Prostate gland (tissue), 2 donors: Measurements from ENCODE around the gene LEKR1. TPM values are rescaled to one million over a fixed set of nuclear protein-coding genes. Genes with fewer than 3 reads are reported as not detected.
A peak's percentile ranks its signal among the peaks of the same experiment; 100 is the strongest.

Experiments
- DNase-seq: peaks from one replicate; pipeline ENCODE4 v3.0.0-alpha.2; 2019; ENCODE audit warnings: low spot score
- H3K27ac ChIP-seq, 2 donors: fragments of 200-600 bp; sonication (generic); 2 replicates each; pipeline ENCODE4 v1.5.1; 2017 to 2019
- H3K27me3 ChIP-seq: fragments of 200-600 bp; sonication (generic); replicated peaks from 2 replicates; pipeline ENCODE4 v1.5.1; 2019; ENCODE audit not compliant: insufficient read depth
- H3K36me3 ChIP-seq, 2 donors: fragments of 200-600 bp; sonication (generic); 1 replicate in 1 of 2; 2 replicates in 1 of 2; pipeline versions ENCODE4 v1.5.1 to v1.8.1; 2017 to 2019
- H3K4me1 ChIP-seq: fragments of 200-600 bp; sonication (generic); replicated peaks from 2 replicates; pipeline ENCODE4 v1.5.1; 2019
- H3K4me3 ChIP-seq, 2 donors: fragments of 200-600 bp; sonication (generic); 2 replicates each; pipeline ENCODE4 v1.5.1; 2017 to 2019
- H3K9me3 ChIP-seq: fragments of 200-600 bp; sonication (generic); 2 replicates; pipeline ENCODE4 v1.5.1; 2017
- CTCF ChIP-seq, 4 experiments: fragments of 200-600 bp in 2 of 4; fragments of 450-650 bp in 2 of 4; sonication (generic) in 2 of 4; IDR thresholded peaks; 1 replicate in 3 of 4; 2 replicates in 1 of 4; pipeline ENCODE4 v1.5.1; 2016 to 2019; ENCODE audit warnings: antibody characterized with exemption in 4 of 4, mild to moderate bottlenecking in 2 of 4, moderate library complexity in 2 of 4
- POLR2A ChIP-seq: fragments of 450-650 bp; IDR thresholded peaks from one replicate; pipeline ENCODE4 v1.6.1; 2016; ENCODE audit warnings: antibody characterized with exemption, mild to moderate bottlenecking
- POLR2AphosphoS5 ChIP-seq: sonication (generic); formaldehyde crosslinking; IDR thresholded peaks from one replicate; pipeline ENCODE4 v1.6.1; 2017; ENCODE audit warnings: antibody characterized with exemption
- WGBS: methylation state at CpG from one replicate; pipeline ENCODE4 v1.1.5; 2018; 5-methylcytosine and 5-hydroxymethylcytosine counted together
- intact Hi-C: fragments of 100-400 bp; cut with DNase I; formaldehyde crosslinking; loops from one replicate; pipeline ENCODE4 v1.14.2; 2022
- total RNA-seq, 2 donors: library from RNA; depleted of rRNA; stranded (reverse); fragments of >200 nt; gene quantifications; one replicate each; pipeline ENCODE4 v1.1.0, GENCODE V29; 2016

Gene LEKR1
- total RNA-seq, 2 donors from 2014 or later = 2.2 to 4.4 TPM

GRCh38 chr3:156817646-156818272 is 8.4 kb upstream of the LEKR1 start:
- Histone ChIP-seq H3K27me3 (no peaks in the 10 kb centered on the region), H3K9me3 (no peaks in the 10 kb centered on the region), H3K4me1 (peaks cover 3% of the 10 kb centered on the region), H3K36me3 (no peaks in the 10 kb centered on the region), H3K4me3 (peak overlapping the region; percentile 51 to 57), H3K27ac (peak overlapping the region; percentile 79 to 80)
- 46% methylated on average over 5 of the region's 5 CpGs for WGBS
- TF ChIP-seq POLR2A = no peak
- no peak for TF ChIP-seq POLR2AphosphoS5
- no peak for TF ChIP-seq CTCF (IDR thresholded peaks at IDR 0.05)
- no peak for DNase-seq
- intact Hi-C loops = loop anchor here (2.0 to 10.0 kb wide), 2 partner anchors 143 to 283 kb away; partner anchors contain the start of gene TIPARP

- H3K4me3 ChIP-seq = no peak overlapping the region
- H3K36me3 ChIP-seq = no peaks in the 10 kb centered on the region
- H3K4me1 ChIP-seq = peaks cover 3% of the 10 kb centered on the region
- no peaks in the 10 kb centered on the region for H3K9me3 ChIP-seq
- peak overlapping the region in 1 of 2 donors; percentile 79 for H3K27ac ChIP-seq
- H3K27me3 ChIP-seq = no peaks in the 10 kb centered on the region
- intact Hi-C loops = loop anchor here (10.0 kb wide), 1 partner anchor 283 kb away; no protein-coding TSS in a partner anchor
- WGBS = 96% methylated on average over 2 of the region's 2 CpGs
- TF ChIP-seq CTCF (IDR thresholded peaks at IDR 0.05) (no peak), POLR2A (no peak), POLR2AphosphoS5 (no peak)
- DNase-seq = no peak
Observed at GRCh38 chr3:156818273-156818651, 7.9 kb upstream of the LEKR1 start.

DNA sequence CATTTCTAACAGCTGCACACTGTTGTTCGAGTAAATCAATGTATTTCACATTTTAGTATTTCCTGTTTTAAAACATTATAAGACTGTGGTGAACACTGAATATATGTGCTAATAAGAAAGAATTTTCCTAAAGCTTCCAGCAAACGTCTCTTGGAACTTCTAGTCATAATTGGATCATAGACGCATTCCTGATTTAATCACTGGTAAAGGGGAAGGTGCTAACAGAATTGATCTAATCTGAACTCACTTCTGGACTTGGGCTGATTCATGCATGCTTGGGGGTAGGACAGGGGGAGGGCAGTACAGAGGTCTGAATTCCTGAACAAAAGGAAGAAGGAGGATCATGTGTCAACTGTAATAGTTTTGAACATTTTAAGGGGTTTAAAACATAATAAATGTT is 7.3 kb upstream of the LEKR1 start:
- TF ChIP-seq POLR2A (no peak), POLR2AphosphoS5 (no peak), CTCF (IDR thresholded peaks at IDR 0.05) (no peak)
- 87% methylated on average over 3 of the region's 3 CpGs for WGBS
- intact Hi-C loops = loop anchor here (10.0 kb wide), 1 partner anchor 284 kb away; no protein-coding TSS in a partner anchor
- H3K4me3 ChIP-seq = no peak overlapping the region
- no peak for DNase-seq
- no peak overlapping the region for H3K27ac ChIP-seq
- H3K4me1 ChIP-seq = peaks cover 3% of the 10 kb centered on the region
- H3K27me3 ChIP-seq = no peaks in the 10 kb centered on the region
- H3K36me3 ChIP-seq = no peaks in the 10 kb centered on the region
- no peaks in the 10 kb centered on the region for H3K9me3 ChIP-seq

DNA sequence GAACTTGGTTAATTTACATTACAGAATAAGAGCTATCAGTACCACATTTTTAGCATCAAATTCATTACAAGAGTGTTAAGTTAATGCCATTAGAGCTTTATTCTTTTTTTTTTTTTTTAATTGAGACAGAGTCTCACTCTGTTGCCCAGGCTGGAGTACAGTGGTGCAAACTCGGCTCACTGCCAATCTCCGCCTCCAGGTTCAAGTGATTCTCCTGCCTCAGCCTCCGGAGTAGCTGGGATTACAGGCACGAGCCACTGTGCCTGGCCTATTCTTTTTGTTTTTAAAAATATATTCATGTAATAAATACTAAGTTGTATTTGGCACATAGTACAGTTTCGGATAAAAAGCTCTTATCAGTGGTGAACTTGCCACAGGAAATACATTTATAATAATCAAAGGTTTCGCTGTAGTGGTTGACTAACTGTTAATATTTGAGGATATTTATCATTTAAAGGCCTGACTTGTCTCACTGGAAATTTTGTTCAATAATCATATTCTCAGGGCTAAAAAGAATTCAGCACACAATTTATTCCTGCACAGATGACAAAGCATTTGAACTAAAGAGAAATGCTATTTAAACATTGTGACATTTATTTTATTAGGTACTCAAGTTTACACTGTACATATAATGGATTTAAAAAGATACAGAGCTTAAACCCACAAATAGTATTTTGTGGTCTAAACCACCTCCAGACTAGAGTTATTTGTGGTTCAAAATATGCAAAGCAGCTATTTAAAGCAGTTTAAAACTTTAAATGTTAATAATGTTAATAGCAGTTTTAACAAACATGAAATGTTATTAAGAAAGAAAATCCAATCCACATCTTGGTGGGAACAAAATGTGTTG is 6.1 kb upstream of the LEKR1 start:
- H3K27ac ChIP-seq = no peak overlapping the region
- WGBS = 53% methylated on average over 6 of the region's 6 CpGs
- intact Hi-C loops = loop anchor here (10.0 kb wide), 1 partner anchor 285 kb away; no protein-coding TSS in a partner anchor
- TF ChIP-seq POLR2A (no peak), CTCF (IDR thresholded peaks at IDR 0.05) (no peak), POLR2AphosphoS5 (no peak)
- no peaks in the 10 kb centered on the region for H3K36me3 ChIP-seq
- no peaks in the 10 kb centered on the region for H3K27me3 ChIP-seq
- H3K9me3 ChIP-seq = no peaks in the 10 kb centered on the region
- no peak for DNase-seq
- H3K4me1 ChIP-seq = peaks cover 3% of the 10 kb centered on the region
- H3K4me3 ChIP-seq = no peak overlapping the region
